GM12801 (cell line): ENCODE results near the gene LMLN.

Experiments used
- CTCF ChIP-seq: IDR thresholded peaks from one replicate; pipeline ENCODE4 v1.5.1; 2011; ENCODE audit warnings: control low read depth; ENCODE audit not compliant: insufficient read length; ENCODE audit errors: extremely low read depth

LMLN gene

DNA sequence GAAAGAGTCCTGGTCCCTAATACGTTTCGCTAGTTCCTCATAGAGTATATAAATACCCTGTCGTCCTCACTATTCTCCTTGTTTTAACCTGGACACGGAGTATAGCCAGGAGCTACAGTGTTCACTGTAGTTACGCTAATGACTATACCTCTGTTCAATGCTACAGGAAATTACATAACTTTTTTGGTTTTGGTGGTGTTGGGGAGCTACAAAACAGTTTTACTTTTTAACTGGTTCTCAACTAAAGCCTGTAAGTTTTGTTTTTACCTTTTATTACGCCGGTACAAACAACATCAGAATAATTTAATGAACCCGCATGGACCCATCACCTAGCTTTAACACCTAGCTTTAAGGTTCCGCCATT lies 1.5 kb downstream of the LMLN start:
- no peak for TF ChIP-seq CTCF

DNA sequence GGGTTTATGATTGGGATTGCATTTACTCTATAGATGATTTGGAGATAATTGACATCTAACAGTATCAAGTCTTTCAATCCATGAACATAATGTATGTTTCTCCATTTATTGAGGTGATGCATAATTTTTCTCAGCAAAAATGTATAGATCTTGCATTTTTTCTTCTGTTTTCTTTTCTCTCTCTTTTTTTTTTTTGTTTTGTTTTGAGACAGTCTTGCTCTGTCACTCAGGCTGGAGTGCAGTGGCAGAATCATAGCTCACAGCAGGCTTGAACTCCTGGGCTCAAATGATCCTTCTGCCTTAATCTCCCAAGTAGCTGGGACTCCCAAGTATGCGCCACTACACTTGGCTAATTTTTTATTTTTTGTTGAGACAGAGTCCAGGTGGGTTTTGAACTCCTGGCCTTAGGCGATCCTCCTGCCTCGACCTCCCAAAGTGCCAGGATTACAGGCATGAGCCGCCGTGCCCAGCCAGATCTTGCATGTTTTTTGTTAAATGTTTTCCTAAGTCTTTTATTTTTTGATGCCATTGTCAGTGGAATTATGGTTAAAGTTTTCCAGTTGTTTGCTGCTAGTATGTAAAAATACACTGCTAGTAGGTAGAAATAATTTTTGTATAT lies 3.1 kb downstream of the LMLN start:
- TF ChIP-seq CTCF, result no peak

- TF ChIP-seq CTCF, result no peak
Observed at GRCh38 chr3:197970588-197970987, 10.6 kb downstream of the LMLN start.

DNA sequence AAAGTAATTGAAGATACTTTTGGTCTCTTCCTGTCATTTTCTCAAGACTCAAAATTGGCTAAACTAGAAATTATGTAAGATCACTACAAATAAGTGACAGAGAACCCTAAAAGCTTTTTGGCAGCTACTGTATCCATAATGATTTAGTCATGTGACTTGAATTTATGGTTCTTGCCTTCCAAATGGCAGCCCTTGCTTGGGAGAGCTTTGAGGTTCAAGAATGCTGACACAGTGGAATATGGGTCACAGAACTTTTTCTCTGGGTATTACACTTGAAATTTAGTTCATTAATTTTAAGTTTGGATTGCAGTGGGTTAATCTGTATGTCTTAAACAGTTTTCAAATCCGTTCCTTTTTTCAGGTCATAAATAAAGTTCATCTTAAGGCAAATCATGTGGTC lies 14.0 kb downstream of the LMLN start:
- TF ChIP-seq CTCF, result no peak

GRCh38 chr3:197975311-197975710 lies 15.3 kb downstream of the LMLN start:
- TF ChIP-seq CTCF, result no peak

DNA sequence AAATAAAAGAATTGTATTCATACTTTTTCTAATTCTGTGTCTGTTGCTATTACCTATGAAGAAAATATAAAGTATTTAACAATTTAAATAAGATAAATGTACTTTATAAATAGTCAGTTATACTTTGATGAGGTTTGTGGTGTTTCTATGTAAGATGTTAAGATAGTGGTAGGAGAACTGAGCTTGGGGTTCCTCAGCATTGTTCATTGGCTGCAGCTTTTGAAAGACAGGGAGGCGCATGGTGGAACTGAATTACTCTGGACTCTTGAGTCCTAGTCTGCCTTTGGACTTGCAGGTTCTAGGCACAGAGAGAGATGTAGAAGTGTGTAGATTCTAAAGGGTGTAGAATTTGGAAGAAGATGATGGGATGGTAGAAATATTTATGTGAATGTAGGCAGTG lies 23.1 kb downstream of the LMLN start:
- TF ChIP-seq CTCF, result no peak

- TF ChIP-seq CTCF, result no peak
Observed at GRCh38 chr3:197989651-197990050, 29.6 kb downstream of the LMLN start.
